H1 (cell line): ENCODE measurements around the gene SLC23A1. TPM values are rescaled to one million over a fixed set of nuclear protein-coding genes. Genes with fewer than 3 reads are reported as not detected.

ENCODE experiments used
- CTCF ChIA-PET: fragments of 300-600 bp; sonication (Branson Sonifier 250); formaldehyde crosslinking; loops from one replicate; lab custom pipeline; 2021; ENCODE audit not compliant: partially characterized antibody; lab: Charles Lee
- POLR2A ChIA-PET: fragments of 300-600 bp; sonication (Branson Sonifier 250); formaldehyde crosslinking; loops from one replicate; lab custom pipeline; 2021; ENCODE audit warnings: inconsistent platforms; ENCODE audit not compliant: partially characterized antibody; lab: Charles Lee
- DNase-seq, 2 experiments: peaks; one replicate each; pipeline versions ENCODE4 v3.0.0 to v3.0.0-alpha.2; 2010 to 2022; ENCODE audit warnings: low spot score in 2 of 2, low read depth in 1 of 2, mixed read lengths in 1 of 2
- FAIRE-seq: peaks from 2 replicates; lab custom pipeline; 2011; peaks lifted over from hg19 to GRCh38; lab: Jason Lieb, UNC
- H2AFZ ChIP-seq: 2 replicates; pipeline ENCODE4 v1.8.1; 2012; ENCODE audit warnings: low read length, inconsistent platforms
- H2AK5ac ChIP-seq: 2 replicates; pipeline ENCODE4 v1.6.1; 2013; ENCODE audit warnings: low read depth, low read length
- H2BK120ac ChIP-seq: replicated peaks from 2 replicates; pipeline ENCODE3; 2013; ENCODE audit warnings: low read depth, low read length, inconsistent platforms
- H2BK12ac ChIP-seq: 2 replicates; pipeline ENCODE4 v1.6.1; 2013; ENCODE audit warnings: low read depth, low read length
- H2BK15ac ChIP-seq: 2 replicates; pipeline ENCODE4 v1.6.1; 2013; ENCODE audit warnings: low read length
- H2BK20ac ChIP-seq: 2 replicates; pipeline ENCODE4 v1.6.1; 2013; ENCODE audit warnings: low read length
- H2BK5ac ChIP-seq: 2 replicates; pipeline ENCODE4 v1.6.1; 2013; ENCODE audit warnings: low read depth, low read length
- H3K14ac ChIP-seq: 2 replicates; pipeline ENCODE4 v1.6.1; 2013; ENCODE audit warnings: inconsistent platforms; ENCODE audit not compliant: insufficient read length
- H3K18ac ChIP-seq: 2 replicates; pipeline ENCODE4 v1.6.1; 2013; ENCODE audit warnings: low read length; ENCODE audit errors: extremely low read depth
- H3K23ac ChIP-seq: 2 replicates; pipeline ENCODE4 v1.6.1; 2013; ENCODE audit warnings: inconsistent platforms; ENCODE audit not compliant: insufficient read length
- H3K23me2 ChIP-seq: 2 replicates; pipeline ENCODE4 v1.6.1; 2013; ENCODE audit warnings: low read depth, low read length
- H3K27ac ChIP-seq: 2 replicates; pipeline ENCODE4 v1.6.1; 2011; ENCODE audit warnings: low read depth, low read length, inconsistent platforms
- H3K27me3 ChIP-seq, 4 experiments: replicated peaks in 1 of 4; 1 replicate in 1 of 4; 2 replicates in 3 of 4; pipeline versions ENCODE4 v1.6.1 to v1.8.1; 2011 to 2013; ENCODE audit warnings: low read length in 3 of 4, mild to moderate bottlenecking in 3 of 4, inconsistent platforms in 2 of 4, mixed read lengths in 2 of 4, moderate library complexity in 1 of 4; ENCODE audit not compliant: control insufficient read depth in 3 of 4, insufficient read depth in 3 of 4; ENCODE audit errors: extremely low read depth in 1 of 4
- H3K36me3 ChIP-seq, 4 experiments: 2 replicates each; pipeline versions ENCODE4 v1.6.1 to v1.8.1; 2011 to 2013; ENCODE audit warnings: mild to moderate bottlenecking in 4 of 4, low read length in 3 of 4, moderate library complexity in 2 of 4, control low read depth in 1 of 4, inconsistent platforms in 1 of 4; ENCODE audit not compliant: insufficient read depth in 4 of 4, control insufficient read depth in 2 of 4
- H3K4ac ChIP-seq: replicated peaks from 2 replicates; pipeline ENCODE3; 2013; ENCODE audit warnings: low read length, low read depth, mixed read lengths, inconsistent platforms; ENCODE audit not compliant: insufficient read length
- H3K4me1 ChIP-seq, 4 experiments: replicated peaks in 1 of 4; 1 replicate in 1 of 4; 2 replicates in 3 of 4; pipeline versions ENCODE4 v1.6.1 to v1.8.1; 2011 to 2013; ENCODE audit warnings: low read length in 3 of 4, inconsistent platforms in 2 of 4, mixed read lengths in 1 of 4; ENCODE audit not compliant: insufficient read depth in 4 of 4, control insufficient read depth in 3 of 4
- H3K4me2 ChIP-seq, 2 experiments: 2 replicates each; pipeline versions ENCODE4 v1.6.1 to v1.8.1; 2011 to 2013; ENCODE audit warnings: low read depth in 2 of 2, low read length in 2 of 2, control low read depth in 1 of 2, inconsistent platforms in 1 of 2, mild to moderate bottlenecking in 1 of 2; ENCODE audit not compliant: insufficient read depth in 1 of 2
- H3K4me3 ChIP-seq, 4 experiments: fragments of 200-600, 300-600 bp in 1 of 4; sonication (generic), shearing (Covaris generic), sonication (Bioruptor Twin) in 1 of 4; 2 replicates each; pipeline versions ENCODE4 v1.5.1 to v1.8.1; 2011 to 2016; ENCODE audit warnings: low read length in 4 of 4, low read depth in 3 of 4, control low read depth in 2 of 4, inconsistent platforms in 2 of 4, mild to moderate bottlenecking in 2 of 4, mixed read lengths in 1 of 4, moderate library complexity in 1 of 4; ENCODE audit not compliant: insufficient read depth in 2 of 4; ENCODE audit errors: extremely low read depth in 1 of 4
- H3K56ac ChIP-seq: replicated peaks from 2 replicates; pipeline ENCODE3; 2013; ENCODE audit warnings: low read depth, mild to moderate bottlenecking, mixed read lengths, low read length, inconsistent platforms; ENCODE audit not compliant: insufficient read length
- H3K79me1 ChIP-seq: 2 replicates; pipeline ENCODE4 v1.6.1; 2013; ENCODE audit warnings: low read depth, low read length, control low read depth
- H3K79me2 ChIP-seq, 2 experiments: 2 replicates each; pipeline versions ENCODE4 v1.6.1 to v1.8.1; 2012 to 2013; ENCODE audit warnings: low read length in 2 of 2, mild to moderate bottlenecking in 2 of 2, inconsistent platforms in 1 of 2; ENCODE audit not compliant: insufficient read depth in 2 of 2, control insufficient read depth in 1 of 2
- H3K9ac ChIP-seq, 4 experiments: replicated peaks in 1 of 4; 1 replicate in 1 of 4; 2 replicates in 3 of 4; pipeline versions ENCODE4 v1.6.1 to v1.8.1; 2011 to 2013; ENCODE audit warnings: low read depth in 3 of 4, low read length in 3 of 4, control low read depth in 2 of 4, mild to moderate bottlenecking in 2 of 4, moderate library complexity in 2 of 4, inconsistent platforms in 1 of 4; ENCODE audit errors: extremely low read depth in 1 of 4
- H3K9me3 ChIP-seq, 2 experiments: 2 replicates each; pipeline versions ENCODE4 v1.6.1 to v1.8.1; 2012 to 2013; ENCODE audit warnings: mild to moderate bottlenecking in 2 of 2, moderate library complexity in 2 of 2, control low read depth in 1 of 2, inconsistent platforms in 1 of 2, low read depth in 1 of 2, low read length in 1 of 2, mixed read lengths in 1 of 2; ENCODE audit not compliant: insufficient read depth in 2 of 2
- H4K20me1 ChIP-seq, 2 experiments: replicated peaks in 1 of 2; 2 replicates each; pipeline versions ENCODE3 to v1.8.1; 2011 to 2013; ENCODE audit warnings: inconsistent platforms in 2 of 2, low read length in 2 of 2, mild to moderate bottlenecking in 1 of 2; ENCODE audit not compliant: insufficient read depth in 2 of 2, control insufficient read depth in 1 of 2
- H4K5ac ChIP-seq: 2 replicates; pipeline ENCODE4 v1.6.1; 2013; ENCODE audit warnings: low read length, low read depth, mixed read lengths, inconsistent platforms; ENCODE audit not compliant: insufficient read length
- H4K8ac ChIP-seq: 2 replicates; pipeline ENCODE4 v1.8.0; 2013; ENCODE audit warnings: mild to moderate bottlenecking, moderate library complexity, low read length, inconsistent platforms; ENCODE audit not compliant: insufficient read depth; ENCODE audit errors: extremely low read depth
- H4K91ac ChIP-seq: replicated peaks from 2 replicates; pipeline ENCODE3; 2013; ENCODE audit warnings: low read length, mixed read lengths, inconsistent platforms; ENCODE audit not compliant: insufficient read length
- ASH2L ChIP-seq: fragments of 200-600, 300-600 bp; sonication (generic); IDR thresholded peaks from one replicate; pipeline ENCODE4 v1.7.1; 2017; ENCODE audit warnings: low read length
- CBX5 ChIP-seq: fragments of 300-800, 300-1000 bp; sonication (generic); IDR thresholded peaks from 2 replicates; pipeline ENCODE4 v1.7.1; 2016; ENCODE audit warnings: antibody characterized with exemption, low read length, low read depth
- CTBP2 ChIP-seq: IDR thresholded peaks from 2 replicates; pipeline ENCODE4 v1.7.0; 2011; ENCODE audit warnings: borderline replicate concordance, mild to moderate bottlenecking, moderate library complexity, mixed read lengths, low read length; ENCODE audit not compliant: insufficient read depth, insufficient read length
- WGBS, 2 experiments: shearing (Covaris generic) in 1 of 2; methylation state at CpG; one replicate each; pipeline versions ENCODE4 v1.1.6 to v1.1.7; 2013 to 2015; ENCODE audit warnings: low lambda C conversion rate in 2 of 2, mixed read lengths in 2 of 2, inconsistent platforms in 1 of 2, low coverage in 1 of 2, missing lambda C conversion rate in 1 of 2; ENCODE audit not compliant: insufficient replicate concordance in 2 of 2, insufficient coverage in 1 of 2, insufficient read length in 1 of 2; ENCODE audit errors: extremely low coverage in 1 of 2, missing lambda C conversion rate in 1 of 2; 5-methylcytosine and 5-hydroxymethylcytosine counted together
- polyA plus RNA-seq, 7 experiments: library from polyadenylated mRNA; depleted of rRNA in 3 of 7; stranded (reverse) in 5 of 7; unstranded in 2 of 7; fragments of >200 nt in 5 of 7; fragments of 200-250 nt in 2 of 7; gene quantifications; 1 replicate in 5 of 7; 2 replicates in 1 of 7; 4 replicates in 1 of 7; pipeline versions ENCODE4 v1.2.1 to v1.2.3, GENCODE V29; 2011 to 2013; ENCODE audit warnings: missing spikeins in 2 of 7, mixed read lengths in 2 of 7
- total RNA-seq: library from RNA; stranded (reverse); fragmentation: NEBNext Ultra II Directional; extraction: Animal tissue kit (Norgen Biotek cat#: 25700); gene quantifications from 2 replicates; pipeline ENCODE4 v1.2.1, GENCODE V29; 2021

The SLC23A1 gene
- total and polyA plus RNA-seq, 2 of the 8 experiments (the other 6 are each of a cell fraction or from before 2014, with no cell fraction given), result not detected

- ChIA-PET POLR2A (interaction anchor here (1.3 to 1.7 kb wide), 4 partner anchors 9 to 66 kb away, joined by 3 to 4 read pairs (median 4); no protein-coding TSS in a partner anchor), CTCF (interaction anchor here (0.6 to 8.2 kb wide), 13 partner anchors 11 to 370 kb away, joined by 3 to 69 read pairs (median 4); partner anchors contain the start of gene DNAJC18)
- FAIRE-seq, result no peak
- TF ChIP-seq ASH2L (no peak), CTBP2 (no peak), CBX5 (no peak)
Observed at GRCh38 chr5:139406963-139407362, 23.9 kb upstream of the SLC23A1 start.

More at GRCh38 chr5:139406963-139407362, 23.9 kb upstream of the SLC23A1 start:
- no peak overlapping the region for H4K91ac ChIP-seq
- no peak overlapping the region for H3K4me2 ChIP-seq
- no peak overlapping the region for H2BK20ac ChIP-seq
- H2BK120ac ChIP-seq, result no peak overlapping the region
- H3K23ac ChIP-seq, result no peak overlapping the region
- H3K14ac ChIP-seq, result no peak overlapping the region
- H4K5ac ChIP-seq, result no peak overlapping the region
- no peak overlapping the region for H2BK5ac ChIP-seq
- H3K27me3 ChIP-seq, result 0 out of 7 replicates have a peak, but pooled peaks cover 0 to 4% (median 0%) of the 10 kb centered on the region in 4 experiments
- no peaks in the 10 kb centered on the region for H3K79me1 ChIP-seq
- no peaks in the 10 kb centered on the region for H3K9me3 ChIP-seq
- no peak overlapping the region for H4K8ac ChIP-seq
- H2BK12ac ChIP-seq, result no peak overlapping the region
- no peak overlapping the region for H2AFZ ChIP-seq
- no peak overlapping the region for H3K4ac ChIP-seq
- H3K4me3 ChIP-seq, result no peak overlapping the region
- 94% methylated on average over 2 of the region's 2 CpGs; no CpG with 5 or more reads in 1 of the 2 experiments for WGBS, 2 experiments
- no peak overlapping the region for H3K9ac ChIP-seq
- H3K4me1 ChIP-seq, result peaks cover 0 to 8% (median 4%) of the 10 kb centered on the region in 4 experiments; a peak in 6 of 7 replicates
- H2AK5ac ChIP-seq, result no peak overlapping the region
- no peak for DNase-seq
- no peaks in the 10 kb centered on the region for H3K36me3 ChIP-seq
- no peaks in the 10 kb centered on the region; a peak in 2 of 4 replicates for H3K79me2 ChIP-seq
- no peak overlapping the region for H3K56ac ChIP-seq
- H3K23me2 ChIP-seq, result peaks cover 4% of the 10 kb centered on the region; the same call in 1 of the 2 replicates
- no peak overlapping the region for H2BK15ac ChIP-seq
- H3K18ac ChIP-seq, result no peak overlapping the region
- H3K27ac ChIP-seq, result no peak overlapping the region
- peaks cover 0 to 1% of the 10 kb centered on the region in 2 experiments for H4K20me1 ChIP-seq
